ENCODE results near the gene UST.

- TF ChIP-seq EP300 (IDR thresholded peaks at IDR 0.05) (no peak), CTCF (IDR thresholded peaks at IDR 0.05) (no peak), POLR2A (IDR thresholded peaks at IDR 0.05) (no peak)
Measured at GRCh38 chr6:148868314-148868713, 121.5 kb downstream of the UST start.
